Activated CD4-positive, alpha-beta T cell treated with anti-CD3 and anti-CD28 coated beads for 4 hours (primary cell): ENCODE results near the gene ZC2HC1B.
"Not testable (repeated sequence)": the region's sequence is repeated elsewhere in the genome, so short reads cannot be mapped to it uniquely, and the experiment has no call there.

Source experiments
- DNase-seq, 2 donors: peaks; one replicate each; pipeline ENCODE4 v3.0.0-alpha.2; 2020

Gene ZC2HC1B

DNA sequence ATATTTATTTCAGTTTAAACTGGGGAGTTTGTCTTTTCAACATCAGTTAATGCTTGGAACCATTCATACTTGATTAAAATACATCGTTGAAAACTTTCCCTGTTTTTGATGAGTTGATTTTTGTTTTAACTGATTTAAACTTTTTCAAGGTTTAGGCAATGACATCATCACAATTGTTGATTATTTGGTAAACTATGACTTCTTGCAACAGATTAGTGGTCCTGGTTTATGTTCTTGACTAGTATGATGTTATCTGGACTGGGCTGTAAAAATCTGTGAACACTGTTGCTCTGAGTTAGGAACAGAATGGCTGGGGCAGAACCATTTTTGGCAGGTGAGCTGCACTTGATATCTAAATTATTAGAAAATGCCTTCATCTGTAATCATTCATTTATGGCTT lies at the start of gene ZC2HC1B:
Gene ZC2HC1B, plus strand, starts transcription at position 241 of the 400 bp plus-strand sequence. Its CDS starts 66 bp downstream, at position 307.
- no peak for DNase-seq

DNA sequence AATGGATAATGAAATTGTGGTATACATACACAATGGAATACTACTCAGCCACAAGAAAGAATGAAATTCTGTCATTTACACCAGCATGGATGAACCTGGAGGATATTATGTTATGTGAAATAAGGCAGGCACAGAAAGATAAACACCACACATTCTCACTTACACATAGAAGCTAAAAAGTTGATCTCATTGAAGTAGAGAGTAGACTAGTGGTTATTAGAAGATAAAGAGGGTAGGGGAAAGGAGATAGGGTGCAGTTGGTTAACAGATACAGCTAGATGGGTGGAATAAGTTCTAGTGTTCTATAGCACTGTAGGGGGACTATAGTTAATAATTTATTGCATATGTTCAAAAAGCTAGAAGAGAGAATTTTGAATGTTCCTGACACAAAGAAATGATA lies 46.7 kb upstream of the ZC2HC1B start:
- DNase-seq, result no peak

- no peak for DNase-seq
Observed at GRCh38 chr6:143821359-143821758, 42.9 kb upstream of the ZC2HC1B start.

- no peak for DNase-seq
Observed at GRCh38 chr6:143822584-143823024, 41.7 kb upstream of the ZC2HC1B start.

- DNase-seq, result no peak
Observed at GRCh38 chr6:143823548-143823947, 40.7 kb upstream of the ZC2HC1B start.

DNA sequence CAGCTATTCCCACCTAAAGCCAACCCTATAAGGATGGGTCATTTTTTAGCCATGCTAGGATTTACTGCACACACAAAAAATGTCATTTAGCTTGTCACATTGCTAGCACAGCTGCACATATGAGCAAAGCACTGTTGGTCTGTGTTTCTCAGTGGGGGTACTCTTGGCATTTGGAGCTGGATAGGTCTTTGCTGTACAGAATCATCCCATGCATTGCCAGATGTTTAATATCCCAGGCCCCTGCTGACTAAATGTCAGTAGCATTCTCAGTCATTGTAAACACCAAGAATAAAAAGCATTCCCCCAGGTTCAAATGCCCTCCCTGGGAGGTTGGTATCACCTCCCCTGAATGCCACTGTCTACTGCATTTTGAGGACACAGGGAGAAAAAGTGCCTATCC lies 35.7 kb upstream of the ZC2HC1B start:
- DNase-seq, result no peak

GRCh38 chr6:143836150-143836549 lies 28.1 kb upstream of the ZC2HC1B start:
- DNase-seq, result no peak

DNA sequence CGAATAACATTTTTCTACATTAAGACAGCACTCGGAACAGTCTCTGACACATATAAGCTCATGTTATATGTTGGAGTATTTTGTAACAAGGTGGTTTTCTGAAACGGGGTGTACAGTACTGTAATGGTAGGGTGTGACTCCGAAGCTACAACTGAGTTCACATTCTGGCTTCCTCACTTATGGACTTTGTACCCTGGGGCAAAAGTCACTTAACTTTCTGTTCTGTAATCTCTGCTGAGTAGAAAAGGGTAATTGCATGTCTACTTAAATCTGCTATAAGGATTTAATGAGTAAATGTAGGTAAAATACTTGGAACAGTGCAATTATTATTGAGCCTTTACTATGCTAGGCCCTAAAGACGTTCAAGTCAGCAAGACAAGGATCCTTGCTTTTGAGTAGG lies 25.9 kb upstream of the ZC2HC1B start:
- DNase-seq, result no peak

- no peak for DNase-seq
Observed at GRCh38 chr6:143839196-143839595, 25.1 kb upstream of the ZC2HC1B start.

- no peak for DNase-seq
Observed at GRCh38 chr6:143840595-143841265, 23.5 kb upstream of the ZC2HC1B start.

DNA sequence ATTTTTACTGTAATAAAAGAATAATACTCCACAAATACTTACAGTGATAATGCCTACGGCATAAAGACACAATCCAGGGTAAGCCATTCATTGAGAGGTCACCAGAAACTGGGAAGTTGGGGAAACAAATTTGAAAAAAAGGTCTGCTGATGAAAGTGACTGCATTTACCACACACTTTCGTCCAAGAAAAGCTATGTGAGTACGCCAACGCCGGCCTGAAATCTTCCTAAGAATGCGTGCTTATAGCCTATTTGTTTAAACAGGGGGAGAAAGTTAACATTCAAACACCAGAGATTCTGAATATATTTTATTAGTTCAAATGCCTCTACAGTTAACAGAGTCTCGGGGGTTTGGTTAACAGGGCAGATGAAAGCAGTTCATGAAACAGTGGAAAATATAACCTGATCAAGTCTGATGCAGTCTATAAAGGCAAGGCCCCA lies 21.8 kb upstream of the ZC2HC1B start:
- DNase-seq, result no peak

- peak; percentile 91 to 92 for DNase-seq
Observed at GRCh38 chr6:143842902-143843676, 21.2 kb upstream of the ZC2HC1B start, which contains the start of gene LTV1. Gene LTV1, plus strand, starts transcription at chr6:143843338. Its CDS starts 140 bp downstream, at chr6:143843478.

DNA sequence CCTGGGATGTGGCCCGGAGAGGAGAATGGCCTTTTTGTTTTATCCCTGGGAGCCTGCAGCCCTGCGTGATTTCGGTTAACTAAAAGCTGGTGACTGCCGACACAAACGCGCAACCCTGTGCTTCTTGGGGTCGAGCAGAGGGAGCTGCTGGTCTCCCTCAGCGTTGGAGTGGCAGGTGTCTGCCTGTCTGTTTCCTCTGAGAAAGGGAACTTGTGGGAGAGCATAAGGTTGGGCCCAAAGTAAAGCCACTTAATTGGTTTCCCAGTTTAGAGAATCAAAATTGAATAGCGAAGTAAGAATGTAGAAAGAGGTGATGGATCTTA lies 20.6 kb upstream of the ZC2HC1B start:
- no peak for DNase-seq

DNA sequence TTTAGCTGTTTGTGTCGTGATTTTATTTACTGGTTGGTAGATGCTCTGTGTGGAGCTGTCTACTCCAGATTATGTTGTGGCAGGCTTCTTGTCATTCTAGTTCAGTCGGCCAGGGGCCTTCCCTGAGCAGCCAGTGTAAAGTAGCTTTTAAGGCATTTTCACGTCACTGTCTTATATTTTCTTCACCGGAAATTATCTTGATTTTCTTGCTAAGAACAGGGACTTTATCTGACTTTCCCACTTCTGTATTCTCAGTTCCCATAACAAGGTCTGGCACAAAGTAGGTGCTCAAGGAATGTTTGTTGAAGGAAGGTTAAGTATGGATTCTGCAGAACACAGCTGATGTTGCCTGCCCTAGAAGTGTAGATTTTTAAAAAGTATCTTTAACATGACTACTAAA lies 20.3 kb upstream of the ZC2HC1B start:
- DNase-seq, result no peak

DNA sequence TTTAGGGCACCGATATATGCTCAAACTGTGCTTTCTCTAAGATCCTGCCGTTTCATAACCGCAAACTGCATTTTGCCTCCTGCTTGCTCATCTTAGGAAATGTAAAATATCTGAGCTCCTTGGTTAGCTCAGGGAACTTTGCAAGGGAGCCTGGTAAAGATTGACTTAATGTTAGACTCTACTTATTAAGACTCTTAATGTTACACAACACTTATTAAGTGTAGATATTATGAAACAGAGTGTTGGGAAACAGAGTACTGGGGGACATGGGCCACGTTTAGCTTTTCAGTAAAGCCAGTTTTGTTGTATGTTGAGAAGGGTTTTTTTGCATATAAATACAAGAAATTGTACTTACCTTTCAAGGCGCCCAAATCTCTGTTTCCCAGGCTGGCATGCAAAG lies 19.2 kb upstream of the ZC2HC1B start:
- DNase-seq, result no peak

GRCh38 chr6:143851706-143852105 lies 12.6 kb upstream of the ZC2HC1B start:
- DNase-seq, result not testable (repeated sequence)

DNA sequence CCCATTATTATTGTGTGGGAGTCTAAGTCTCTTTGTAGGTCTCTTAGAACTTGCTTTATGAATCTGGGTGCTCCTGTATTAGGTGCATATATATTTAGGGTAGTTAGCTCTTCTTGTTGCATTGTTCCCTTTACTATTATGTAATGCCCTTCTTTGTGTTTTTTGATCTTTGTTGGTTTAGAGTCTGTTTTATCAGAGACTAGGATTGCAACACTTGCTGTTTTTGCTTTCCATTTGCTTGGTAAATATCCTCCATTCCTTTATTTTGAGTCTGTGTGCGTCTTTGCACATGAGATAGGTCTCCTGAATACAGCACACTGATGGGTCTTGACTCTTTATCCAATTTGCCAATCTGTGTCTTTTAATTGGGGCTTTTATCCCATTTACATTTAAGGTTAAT lies 9.2 kb upstream of the ZC2HC1B start:
- DNase-seq, result not testable (repeated sequence)

GRCh38 chr6:143856762-143857161 lies 7.5 kb upstream of the ZC2HC1B start:
- DNase-seq, result not testable (repeated sequence)

- DNase-seq, result no peak
Observed at GRCh38 chr6:143857651-143858050, 6.6 kb upstream of the ZC2HC1B start.

DNA sequence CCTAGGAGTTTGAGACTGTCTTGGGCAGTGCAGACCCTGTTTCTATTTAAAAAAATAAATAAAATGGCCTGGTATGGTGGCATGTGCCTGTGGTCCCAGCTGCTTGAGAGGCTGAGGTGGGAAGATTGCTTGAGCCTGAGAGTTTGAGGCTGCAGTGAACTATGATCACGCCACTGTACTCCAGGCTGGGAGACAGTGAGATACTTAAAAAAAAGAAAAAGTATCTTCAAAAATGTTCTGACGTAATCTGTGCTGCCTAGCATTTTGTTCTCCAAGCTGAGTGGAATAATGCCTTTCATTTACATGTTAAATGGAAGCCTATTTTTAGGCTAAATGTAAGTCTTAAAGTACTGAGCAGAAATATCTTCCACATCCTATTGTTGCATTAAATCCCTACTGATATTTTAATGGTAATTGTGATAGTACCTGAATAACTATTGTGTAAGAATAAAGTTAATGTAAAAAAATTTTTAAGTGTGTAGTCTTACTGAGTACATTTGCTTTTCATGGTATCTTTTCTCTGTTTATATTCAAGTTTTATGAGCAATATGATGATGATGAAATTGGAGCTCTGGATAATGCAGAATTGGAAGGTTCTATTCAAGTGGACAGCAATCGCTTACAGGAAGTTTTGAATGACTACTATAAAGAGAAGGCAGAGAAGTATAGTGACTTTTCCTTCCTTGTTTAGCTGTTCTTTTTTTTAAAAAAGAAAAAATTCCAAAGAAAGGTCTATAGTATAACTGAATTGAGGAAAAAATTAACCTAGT lies 4.2 kb upstream of the ZC2HC1B start:
- DNase-seq, result no peak

GRCh38 chr6:143863771-143864170 lies 503 bp upstream of the ZC2HC1B start:
- DNase-seq, result no peak

- DNase-seq, result no peak
Observed at GRCh38 chr6:143867236-143867635, 3.0 kb downstream of the ZC2HC1B start.

DNA sequence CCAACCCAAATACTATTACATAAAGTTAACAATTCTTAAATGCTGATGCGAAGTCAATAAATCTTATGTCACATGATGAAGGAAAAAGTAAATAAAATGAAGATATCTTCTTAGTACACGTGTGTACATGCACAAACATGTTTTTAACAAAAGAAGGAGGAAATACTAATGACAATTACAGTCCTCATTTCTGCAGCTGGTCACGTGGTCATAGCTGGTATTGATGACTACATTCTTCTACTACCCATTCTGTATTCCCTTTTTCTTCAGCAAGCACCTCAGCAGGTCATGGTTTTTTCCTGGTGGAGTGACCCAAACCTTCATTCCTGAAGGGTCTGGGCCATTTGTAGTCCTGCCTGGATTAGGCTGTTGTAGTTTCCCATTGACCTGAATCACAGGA lies 4.5 kb downstream of the ZC2HC1B start:
- DNase-seq, result not testable (repeated sequence)
